Measurements from ENCODE around the gene ZP2.

The ZP2 gene

DNA sequence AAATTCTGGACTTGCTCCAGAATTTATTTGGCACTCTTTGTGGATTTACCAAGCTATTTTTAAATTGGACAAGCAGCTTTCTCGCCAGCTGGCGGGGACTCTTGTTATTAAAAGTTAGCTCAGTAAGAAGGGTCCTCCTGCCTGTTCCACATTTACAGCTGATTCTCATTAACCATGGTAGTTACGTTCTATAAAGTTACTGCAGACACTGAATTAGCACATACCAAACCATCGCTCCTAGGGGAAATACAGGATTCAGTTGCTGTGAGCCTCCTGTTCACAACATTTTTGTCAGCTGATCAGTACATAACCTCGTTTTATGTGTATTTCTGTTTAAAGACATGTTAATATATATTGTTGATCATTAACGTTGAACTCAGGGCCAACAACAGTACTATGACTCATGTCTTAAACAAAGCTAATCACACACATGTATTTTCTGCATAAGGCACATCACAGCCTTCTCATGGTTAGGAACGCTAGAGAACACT lies 48.7 kb downstream of the ZP2 start:
- no peak for DNase-seq (ENCODE audit: low read depth)
- TF ChIP-seq POLR2A (IDR thresholded peaks at IDR 0.05; ENCODE audit: extremely low read depth, insufficient read length) (no peak), MAX (IDR thresholded peaks at IDR 0.05; ENCODE audit: low read depth, low read length) (no peak), MYC (IDR thresholded peaks at IDR 0.05; ENCODE audit: low read depth, low read length) (no peak)
- TF ChIP-seq, protein P1, sequence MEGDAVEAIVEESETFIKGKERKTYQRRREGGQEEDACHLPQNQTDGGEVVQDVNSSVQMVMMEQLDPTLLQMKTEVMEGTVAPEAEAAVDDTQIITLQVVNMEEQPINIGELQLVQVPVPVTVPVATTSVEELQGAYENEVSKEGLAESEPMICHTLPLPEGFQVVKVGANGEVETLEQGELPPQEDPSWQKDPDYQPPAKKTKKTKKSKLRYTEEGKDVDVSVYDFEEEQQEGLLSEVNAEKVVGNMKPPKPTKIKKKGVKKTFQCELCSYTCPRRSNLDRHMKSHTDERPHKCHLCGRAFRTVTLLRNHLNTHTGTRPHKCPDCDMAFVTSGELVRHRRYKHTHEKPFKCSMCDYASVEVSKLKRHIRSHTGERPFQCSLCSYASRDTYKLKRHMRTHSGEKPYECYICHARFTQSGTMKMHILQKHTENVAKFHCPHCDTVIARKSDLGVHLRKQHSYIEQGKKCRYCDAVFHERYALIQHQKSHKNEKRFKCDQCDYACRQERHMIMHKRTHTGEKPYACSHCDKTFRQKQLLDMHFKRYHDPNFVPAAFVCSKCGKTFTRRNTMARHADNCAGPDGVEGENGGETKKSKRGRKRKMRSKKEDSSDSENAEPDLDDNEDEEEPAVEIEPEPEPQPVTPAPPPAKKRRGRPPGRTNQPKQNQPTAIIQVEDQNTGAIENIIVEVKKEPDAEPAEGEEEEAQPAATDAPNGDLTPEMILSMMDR (IDR thresholded peaks at IDR 0.05; ENCODE audit: low read depth, low read length): no peak
- H3K4me3 ChIP-seq (ENCODE audit: low read depth, low read length): no peak overlapping the region

DNA sequence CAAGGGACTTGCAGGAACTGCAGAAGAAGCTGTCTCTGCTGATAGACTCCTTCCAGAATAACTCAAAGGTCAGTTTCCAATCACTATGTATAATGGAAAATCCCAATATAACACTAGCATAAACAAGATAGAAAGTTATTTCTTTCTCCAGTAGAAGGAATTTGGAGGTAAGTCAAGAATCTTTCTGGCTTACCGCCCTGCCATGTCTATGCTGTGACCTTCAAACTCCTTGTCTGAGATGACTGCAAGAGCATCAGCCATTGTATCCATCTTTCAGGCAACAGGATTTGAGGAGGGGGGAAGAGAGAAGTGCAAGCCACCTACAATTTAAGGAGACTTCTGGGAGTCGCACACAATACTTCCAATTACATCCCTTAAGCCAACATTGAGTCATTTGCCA lies 50.2 kb downstream of the ZP2 start:
- TF ChIP-seq, protein P1 (IDR thresholded peaks at IDR 0.05; ENCODE audit: low read depth, low read length): no peak
- TF ChIP-seq MAX (IDR thresholded peaks at IDR 0.05; ENCODE audit: low read depth, low read length) (no peak), MYC (IDR thresholded peaks at IDR 0.05; ENCODE audit: low read depth, low read length) (no peak), POLR2A (IDR thresholded peaks at IDR 0.05; ENCODE audit: extremely low read depth, insufficient read length) (no peak)
- no peak overlapping the region for H3K4me3 ChIP-seq (ENCODE audit: low read depth, low read length)

GRCh38 chr16:21160276-21160675 lies 51.1 kb downstream of the ZP2 start:
- no peak for DNase-seq (ENCODE audit: low read depth)
- TF ChIP-seq MYC (IDR thresholded peaks at IDR 0.05; ENCODE audit: low read depth, low read length): no peak
- no peak overlapping the region for H3K4me3 ChIP-seq (ENCODE audit: low read depth, low read length)

More for the DNA sequence above, 50.2 kb downstream of the ZP2 start:
- DNase-seq (ENCODE audit: low read depth): no peak

DNA sequence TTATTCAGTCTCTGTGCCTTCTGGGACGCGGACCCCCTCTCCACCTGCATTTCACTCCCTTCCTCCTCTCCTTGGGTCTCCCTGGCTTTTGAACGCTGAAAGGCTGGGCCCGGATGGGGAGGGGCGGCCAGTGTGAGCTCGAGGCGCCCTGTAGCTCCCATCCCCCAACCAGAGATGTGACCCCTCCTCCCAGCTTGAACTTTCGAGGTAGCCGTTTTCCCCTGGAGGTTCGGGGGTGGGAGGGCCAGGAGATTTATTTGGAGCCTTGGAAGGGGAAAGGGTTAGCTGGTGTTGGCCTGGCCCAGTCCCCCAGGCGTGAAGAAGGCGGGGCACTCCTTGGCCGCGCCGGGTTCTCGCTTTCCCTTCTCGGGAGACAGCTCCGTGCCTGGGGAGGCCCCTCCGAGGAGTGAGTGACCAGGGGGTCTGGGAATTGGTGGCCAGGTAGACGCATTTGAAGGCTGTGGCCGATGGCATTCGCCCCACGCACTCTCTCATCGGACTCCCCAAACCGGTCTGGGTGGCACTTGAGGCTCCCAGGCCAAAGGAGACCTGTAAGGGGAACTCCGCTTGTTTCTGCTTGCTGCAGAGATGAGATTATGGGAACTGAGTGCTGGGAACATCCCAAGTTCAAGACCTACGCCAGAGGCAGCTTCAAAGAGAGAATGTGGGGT lies 52.0 kb downstream of the ZP2 start:
- TF ChIP-seq MAX (IDR thresholded peaks at IDR 0.05; ENCODE audit: low read depth, low read length): no peak
- TF ChIP-seq POLR2A (IDR thresholded peaks at IDR 0.05; ENCODE audit: extremely low read depth, insufficient read length): no peak
- TF ChIP-seq MYC (IDR thresholded peaks at IDR 0.05; ENCODE audit: low read depth, low read length): no peak
- TF ChIP-seq, protein P1 (IDR thresholded peaks at IDR 0.05; ENCODE audit: low read depth, low read length): no peak

DNA sequence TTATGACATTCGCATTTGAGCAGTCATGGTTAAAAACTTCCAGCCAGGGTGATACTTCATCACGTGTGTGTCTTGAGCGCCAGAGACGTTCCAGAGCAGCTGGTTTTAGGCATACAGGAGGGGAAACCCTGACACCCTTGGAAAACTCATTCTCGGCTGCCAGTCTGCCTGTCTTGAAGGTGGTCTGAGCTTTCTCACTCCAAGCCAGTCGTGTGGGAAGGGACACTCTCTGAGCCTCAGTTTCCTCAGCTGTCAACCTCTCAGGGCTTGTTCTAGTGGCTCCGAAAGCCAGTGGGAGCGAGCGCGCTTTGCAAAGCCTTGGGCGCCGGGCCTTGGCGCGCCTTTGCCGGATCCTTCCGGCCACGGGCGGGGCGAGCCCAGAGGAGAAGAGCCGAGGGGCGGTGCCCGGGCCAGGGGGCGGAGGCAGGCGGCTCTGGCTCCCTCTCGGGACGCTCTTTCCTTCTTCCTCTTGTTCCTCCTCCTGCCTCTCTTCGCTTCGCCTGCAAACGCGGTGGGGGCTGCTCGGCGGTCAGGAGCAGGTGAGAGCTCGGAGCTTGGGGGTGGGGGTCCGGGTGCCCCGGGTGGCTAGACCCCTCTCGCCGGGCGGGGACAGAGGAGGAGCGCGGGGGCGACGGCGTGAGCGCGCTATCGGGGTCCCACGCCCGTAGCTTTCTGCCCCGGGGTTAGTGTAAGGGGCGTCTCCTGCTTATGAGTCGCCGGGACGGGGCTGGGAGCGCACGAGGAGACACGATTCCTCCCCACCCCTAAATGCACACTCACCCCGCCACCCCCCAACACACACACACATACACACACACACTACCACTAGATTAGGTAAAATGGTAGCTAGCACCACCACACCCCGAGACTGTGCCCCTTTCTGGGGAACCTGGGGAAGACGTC lies 52.9 kb downstream of the ZP2 start, which contains the start of gene LDAF1:
Gene LDAF1 (plus strand): TSS at position 467 of the 903 bp plus-strand sequence. CDS start 2,509 bp downstream, outside the sequence.
- DNase-seq (ENCODE audit: low read depth): peak; percentile 84
- TF ChIP-seq MYC (IDR thresholded peaks at IDR 0.05; ENCODE audit: low read depth, low read length) (peak; percentile 37; the same call in 1 of the 2 replicates), MAX (IDR thresholded peaks at IDR 0.05; ENCODE audit: low read depth, low read length) (0 out of 2 replicates have a peak, but pooled peaks have one; percentile 26), POLR2A (IDR thresholded peaks at IDR 0.05; ENCODE audit: extremely low read depth, insufficient read length) (peak; percentile 47)
- TF ChIP-seq, protein P1 (IDR thresholded peaks at IDR 0.05; ENCODE audit: low read depth, low read length): no peak
- H3K4me3 ChIP-seq (ENCODE audit: low read depth, low read length): peak within 1 kb of the TSS; percentile 53

More for the DNA sequence above, 52.0 kb downstream of the ZP2 start:
- peak; percentile 9 for DNase-seq (ENCODE audit: low read depth)
- H3K4me3 ChIP-seq (ENCODE audit: low read depth, low read length): peak overlapping the region; percentile 52

DNA sequence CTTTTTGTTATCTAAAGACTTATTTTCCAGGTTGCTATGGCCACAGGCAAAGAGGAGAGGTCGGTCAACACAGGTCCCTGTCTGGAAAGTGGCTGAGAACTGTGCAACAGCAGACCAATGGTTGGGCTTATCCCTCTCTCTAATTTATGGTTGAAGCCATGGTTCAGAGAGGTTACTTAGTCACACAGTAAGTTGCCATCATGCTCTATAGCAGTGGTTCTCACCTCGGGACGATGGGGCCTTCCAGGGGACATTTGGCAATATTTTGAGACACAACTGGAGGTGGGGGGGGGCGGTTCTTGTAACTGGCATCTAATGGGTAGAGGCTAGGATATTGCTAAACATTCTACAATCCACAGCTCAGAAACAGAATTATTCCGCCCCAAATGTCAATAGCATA lies 53.7 kb downstream of the ZP2 start:
- no peak overlapping the region for H3K4me3 ChIP-seq (ENCODE audit: low read depth, low read length)
- no peak for DNase-seq (ENCODE audit: low read depth)
- TF ChIP-seq, protein P1 (IDR thresholded peaks at IDR 0.05; ENCODE audit: low read depth, low read length): no peak
- no peak for TF ChIP-seq MYC (IDR thresholded peaks at IDR 0.05; ENCODE audit: low read depth, low read length)
- TF ChIP-seq MAX (IDR thresholded peaks at IDR 0.05; ENCODE audit: low read depth, low read length): no peak
- no peak for TF ChIP-seq POLR2A (IDR thresholded peaks at IDR 0.05; ENCODE audit: extremely low read depth, insufficient read length)
